ENCODE measurements around the gene WDR86. TPM values are rescaled to one million over a fixed set of nuclear protein-coding genes. Genes with fewer than 3 reads are reported as not detected.
A peak's percentile ranks its signal among the peaks of the same experiment; 100 is the strongest.

Gene WDR86
- total RNA-seq, 1 experiment from 2014 or later, result 8.1 TPM

- DNase-seq, result no peak
- H3K79me1 ChIP-seq (ENCODE audit: insufficient read depth, low read depth, low read length, poor library complexity, severe bottlenecking), result no peaks in the 10 kb centered on the region
- no peak for TF ChIP-seq CTCF (conservative IDR thresholded peaks at IDR 0.05)
- H3K23me2 ChIP-seq (ENCODE audit: insufficient read length, low read depth, low read length, poor library complexity, severe bottlenecking), result no peaks in the 10 kb centered on the region
- H2BK15ac ChIP-seq (ENCODE audit: low read depth, low read length), result no peak overlapping the region
- no peak overlapping the region for H3K14ac ChIP-seq (ENCODE audit: insufficient read depth, low read length)
- no peak overlapping the region for H2BK5ac ChIP-seq (ENCODE audit: insufficient read length, low read length)
- no CpG with 5 or more reads among the region's 31 CpGs for WGBS (ENCODE audit: extremely low coverage, insufficient read length, low lambda C conversion rate)
- H3K18ac ChIP-seq (ENCODE audit: insufficient read length, low read depth, low read length), result no peak overlapping the region
- no peak overlapping the region for H4K91ac ChIP-seq (ENCODE audit: insufficient read length, low read depth, low read length)
- no peak overlapping the region for H3K9ac ChIP-seq (ENCODE audit: extremely low read depth, insufficient read length, low read length)
- no peak overlapping the region for H3K4me2 ChIP-seq (ENCODE audit: insufficient read depth, insufficient read length, low read length)
- H4K20me1 ChIP-seq (ENCODE audit: control insufficient read depth, insufficient read depth, insufficient read length), result no peaks in the 10 kb centered on the region
- no peaks in the 10 kb centered on the region for H3K9me3 ChIP-seq (ENCODE audit: control insufficient read depth, low read depth, low read length)
- H3K36me3 Mint-ChIP-seq (ENCODE audit: insufficient read depth in 1 of 3, low read depth in 3 of 3), result peaks cover 5 to 6% (median 5%) of the 10 kb centered on the region in 3 experiments
- H3K9me3 Mint-ChIP-seq, result no peaks in the 10 kb centered on the region
- H3K79me2 ChIP-seq (ENCODE audit: insufficient read depth, low read length), result no peaks in the 10 kb centered on the region
- no peak overlapping the region for H3K23ac ChIP-seq (ENCODE audit: insufficient read length, low read depth, low read length)
- peaks cover 6 to 40% of the 10 kb centered on the region in 2 experiments for H3K4me1 Mint-ChIP-seq
- peak overlapping the region in 2 of 3 experiments; percentile 20 to 49; a peak in 3 of 7 replicates for H3K27ac Mint-ChIP-seq
- H2BK20ac ChIP-seq (ENCODE audit: low read depth, low read length, poor library complexity, severe bottlenecking), result no peak overlapping the region
- no peak overlapping the region for H2AFZ ChIP-seq (ENCODE audit: low read length)
- no peak overlapping the region for H2BK120ac ChIP-seq (ENCODE audit: low read depth, low read length, poor library complexity, severe bottlenecking)
- H2BK12ac ChIP-seq (ENCODE audit: insufficient read length, low read depth, low read length), result no peak overlapping the region
- H4K8ac ChIP-seq (replicated peaks; ENCODE audit: insufficient read length, low read depth, low read length), result no peak overlapping the region
- no peak overlapping the region for H3K27ac ChIP-seq (ENCODE audit: insufficient read length, low read depth, low read length)
- H3K27me3 Mint-ChIP-seq (ENCODE audit: low read depth), result peaks cover 5% of the 10 kb centered on the region
- H4K5ac ChIP-seq (ENCODE audit: insufficient read length, low read depth, low read length), result no peak overlapping the region
- H2AK5ac ChIP-seq (ENCODE audit: insufficient read length, low read length), result no peak overlapping the region
- no peak overlapping the region for H3K4ac ChIP-seq (ENCODE audit: low read depth, low read length)
- H3K4me1 ChIP-seq (ENCODE audit: insufficient read depth, low read length), result no peaks in the 10 kb centered on the region
- H3K27me3 ChIP-seq (ENCODE audit: insufficient read depth, low read length), result no peaks in the 10 kb centered on the region
- no peak overlapping the region for H3K56ac ChIP-seq (ENCODE audit: insufficient read length, low read depth, low read length)
- no peak overlapping the region for H3K4me3 Mint-ChIP-seq
- no peak overlapping the region for H3T11ph ChIP-seq (ENCODE audit: low read length)
Measured at GRCh38 chr7:151393031-151393977, 16.5 kb downstream of the WDR86 start.
